LNCaP clone FGC (cell line): ENCODE results near the gene GTPBP4.

Source experiments
- DNase-seq: peaks from one replicate; pipeline ENCODE4 v3.0.0-alpha.2; 2011; ENCODE audit warnings: low read depth
- H3K4me3 ChIP-seq: 2 replicates; pipeline ENCODE4 v1.5.1; 2011; ENCODE audit warnings: mild to moderate bottlenecking, low read depth, low read length, control low read depth
- TF ChIP-seq, protein P1 (sequence below): IDR thresholded peaks from 2 replicates; pipeline ENCODE4 v1.5.1; 2012; ENCODE audit warnings: mild to moderate bottlenecking; ENCODE audit not compliant: control insufficient read depth, insufficient read depth; ENCODE audit errors: extremely low read depth

GTPBP4 gene

DNA sequence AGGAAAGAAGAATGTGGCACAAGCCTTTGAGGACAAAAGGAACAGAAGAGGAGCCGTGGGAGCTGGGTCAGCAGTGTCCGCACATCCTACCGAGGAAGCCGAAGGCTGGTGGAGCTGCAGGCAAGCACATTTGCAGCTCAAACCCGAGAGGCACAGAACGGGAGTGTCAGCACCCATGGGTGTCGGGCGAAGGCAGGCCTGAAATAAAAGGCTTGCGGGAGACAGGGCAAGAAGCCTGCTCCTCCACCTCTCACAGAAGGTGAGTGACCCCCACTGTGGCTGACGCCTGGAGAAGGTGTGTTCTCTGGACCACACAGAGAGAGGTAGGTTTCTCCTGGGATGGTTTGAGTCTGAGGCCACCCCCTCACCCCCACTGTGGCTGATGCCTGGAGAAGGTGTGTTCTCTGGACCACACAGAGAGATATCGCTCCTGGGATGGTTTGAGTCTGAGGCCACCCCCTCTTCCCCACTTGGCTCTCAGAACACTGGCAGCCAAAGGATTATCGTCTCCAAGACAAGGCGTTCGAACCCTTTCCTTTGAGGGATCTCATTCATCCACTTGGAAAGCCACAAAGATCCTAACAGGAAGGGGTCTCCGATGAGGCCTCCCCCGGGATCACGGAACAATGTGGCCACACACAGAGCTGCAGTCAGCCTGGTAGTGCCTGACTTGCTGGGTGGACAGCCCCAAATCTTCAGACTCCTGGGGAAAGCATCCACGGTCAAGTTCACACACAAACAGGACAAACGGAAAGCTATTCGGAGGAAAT, 21.6 kb upstream of the GTPBP4 start:
- TF ChIP-seq, protein P1, sequence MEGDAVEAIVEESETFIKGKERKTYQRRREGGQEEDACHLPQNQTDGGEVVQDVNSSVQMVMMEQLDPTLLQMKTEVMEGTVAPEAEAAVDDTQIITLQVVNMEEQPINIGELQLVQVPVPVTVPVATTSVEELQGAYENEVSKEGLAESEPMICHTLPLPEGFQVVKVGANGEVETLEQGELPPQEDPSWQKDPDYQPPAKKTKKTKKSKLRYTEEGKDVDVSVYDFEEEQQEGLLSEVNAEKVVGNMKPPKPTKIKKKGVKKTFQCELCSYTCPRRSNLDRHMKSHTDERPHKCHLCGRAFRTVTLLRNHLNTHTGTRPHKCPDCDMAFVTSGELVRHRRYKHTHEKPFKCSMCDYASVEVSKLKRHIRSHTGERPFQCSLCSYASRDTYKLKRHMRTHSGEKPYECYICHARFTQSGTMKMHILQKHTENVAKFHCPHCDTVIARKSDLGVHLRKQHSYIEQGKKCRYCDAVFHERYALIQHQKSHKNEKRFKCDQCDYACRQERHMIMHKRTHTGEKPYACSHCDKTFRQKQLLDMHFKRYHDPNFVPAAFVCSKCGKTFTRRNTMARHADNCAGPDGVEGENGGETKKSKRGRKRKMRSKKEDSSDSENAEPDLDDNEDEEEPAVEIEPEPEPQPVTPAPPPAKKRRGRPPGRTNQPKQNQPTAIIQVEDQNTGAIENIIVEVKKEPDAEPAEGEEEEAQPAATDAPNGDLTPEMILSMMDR: no peak
- no peak overlapping the region for H3K4me3 ChIP-seq
- no peak for DNase-seq

DNA sequence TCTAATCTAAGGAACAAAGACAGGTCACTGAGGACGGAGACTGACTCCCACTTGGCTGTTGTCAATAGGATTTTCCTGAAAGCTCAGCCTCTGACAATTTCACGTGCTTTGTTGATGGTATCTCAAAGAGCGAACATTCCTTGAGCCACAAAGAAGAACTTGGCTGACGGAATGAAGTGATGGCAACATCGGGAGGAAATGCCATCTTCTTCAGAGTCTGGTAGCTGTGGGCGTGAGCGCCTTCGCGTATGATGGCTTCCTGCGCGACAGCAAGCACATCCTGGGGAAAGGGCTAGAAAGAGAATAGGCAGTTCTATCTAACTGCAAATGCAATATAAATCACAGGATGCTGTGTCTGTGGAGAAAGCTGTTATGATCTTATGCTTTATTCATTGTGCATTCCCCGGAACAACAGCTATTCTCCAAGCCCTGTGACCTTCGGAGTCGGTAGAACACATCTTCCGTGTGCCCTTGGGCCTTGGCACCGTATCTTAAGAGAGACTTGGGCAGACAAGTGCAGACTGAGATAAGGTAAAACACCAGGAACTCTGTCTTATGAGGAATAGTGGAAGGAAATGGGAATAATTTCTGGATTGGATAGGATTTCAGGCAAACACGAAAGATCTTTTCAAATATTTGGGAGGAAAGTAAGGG, 19.6 kb upstream of the GTPBP4 start:
- TF ChIP-seq, protein P1: no peak
- H3K4me3 ChIP-seq: no peak overlapping the region
- DNase-seq: no peak

DNA sequence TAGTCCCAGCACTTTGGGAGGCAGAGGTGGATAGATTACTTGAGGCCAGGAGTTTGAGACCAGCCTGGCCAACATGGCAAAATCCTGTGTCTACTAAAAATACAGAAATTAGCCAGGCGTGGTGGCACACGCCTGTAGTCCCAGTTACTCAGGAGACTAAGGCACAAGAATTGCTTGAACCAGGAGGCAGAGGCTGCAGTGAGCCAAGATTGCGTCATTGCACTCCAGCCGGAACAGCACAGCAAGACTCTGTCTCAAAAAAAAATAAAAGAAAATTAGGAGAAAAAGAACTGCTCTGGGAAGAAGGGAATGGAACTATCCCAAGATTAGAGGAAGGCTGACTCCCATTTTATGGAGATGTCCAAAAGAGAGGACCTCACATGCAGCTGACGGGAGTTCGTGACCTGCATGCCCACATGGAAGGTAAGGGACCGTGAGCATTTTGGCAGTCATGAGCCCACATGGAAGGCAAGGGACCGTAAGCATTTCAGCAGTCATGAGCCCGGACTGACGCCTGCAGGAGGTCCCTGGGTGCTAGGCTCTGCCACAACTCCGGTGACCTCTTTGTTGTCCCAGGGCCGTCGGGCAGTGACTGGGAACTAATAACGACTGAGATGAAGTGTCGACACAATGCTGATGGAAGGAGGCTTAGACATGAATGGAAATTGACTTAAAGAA, 18.6 kb upstream of the GTPBP4 start:
- TF ChIP-seq, protein P1: no peak
- H3K4me3 ChIP-seq: no peak overlapping the region
- no peak for DNase-seq

DNA sequence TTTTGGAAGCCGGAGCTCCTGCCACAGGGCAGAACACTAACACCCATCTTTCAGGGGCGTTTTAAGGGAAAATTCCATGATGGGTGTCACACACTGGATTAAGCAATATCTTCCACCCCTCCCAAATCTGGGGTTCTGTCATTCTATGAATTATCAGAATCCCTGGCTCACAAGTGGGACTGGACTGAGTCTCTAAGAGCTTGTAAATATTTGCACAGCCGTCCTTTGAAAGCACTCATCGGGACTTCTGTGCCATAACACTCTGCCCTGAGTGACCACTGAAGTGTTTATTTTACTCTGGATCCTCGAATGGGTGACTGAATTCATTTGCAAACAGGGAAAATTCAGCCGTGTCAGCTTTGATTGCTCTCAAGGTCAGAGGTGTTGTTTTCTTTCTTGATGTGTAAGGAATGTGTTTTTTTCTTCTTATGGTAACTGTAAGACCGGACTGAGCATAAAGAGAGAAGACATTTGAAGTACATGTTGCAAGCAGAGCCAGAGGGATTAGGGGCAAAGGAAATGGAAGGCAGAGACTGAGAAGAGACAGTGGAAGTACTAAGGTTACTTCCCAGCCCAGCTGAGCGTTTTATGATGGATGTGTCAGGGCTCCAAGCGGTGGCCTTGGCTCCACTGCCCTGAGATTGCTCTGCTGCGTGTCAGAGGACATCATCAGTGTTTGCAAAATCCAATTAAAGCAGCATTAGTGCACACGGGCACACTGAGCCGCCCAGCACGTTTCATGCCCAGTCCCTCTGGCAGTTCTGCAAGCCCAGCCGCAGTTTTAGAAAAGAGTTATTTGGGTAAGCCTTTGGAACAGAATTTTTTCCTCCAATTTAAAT, 17.7 kb upstream of the GTPBP4 start:
- peak overlapping the region; percentile 12 for H3K4me3 ChIP-seq
- TF ChIP-seq, protein P1: no peak
- peak; percentile 48 for DNase-seq

DNA sequence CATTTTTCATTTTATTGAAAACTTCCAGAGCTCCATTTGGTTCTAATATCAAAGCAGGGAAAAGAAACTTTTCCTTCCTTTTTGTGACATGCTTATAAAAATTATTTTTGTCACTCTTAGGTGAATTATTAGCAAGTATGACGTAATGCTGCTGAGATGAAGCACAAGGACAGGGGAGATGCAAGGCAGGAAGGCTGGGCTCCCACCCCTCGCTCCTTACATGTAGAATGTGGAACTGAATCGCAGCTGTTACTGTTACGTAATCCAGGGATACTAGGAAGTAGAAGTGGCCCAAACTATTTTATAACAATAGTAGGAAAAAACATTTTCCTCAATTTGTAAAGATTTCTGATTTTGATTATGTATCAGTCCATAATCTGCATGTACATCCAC, 17.1 kb upstream of the GTPBP4 start:
- TF ChIP-seq, protein P1: no peak
- no peak overlapping the region for H3K4me3 ChIP-seq
- no peak for DNase-seq

DNA sequence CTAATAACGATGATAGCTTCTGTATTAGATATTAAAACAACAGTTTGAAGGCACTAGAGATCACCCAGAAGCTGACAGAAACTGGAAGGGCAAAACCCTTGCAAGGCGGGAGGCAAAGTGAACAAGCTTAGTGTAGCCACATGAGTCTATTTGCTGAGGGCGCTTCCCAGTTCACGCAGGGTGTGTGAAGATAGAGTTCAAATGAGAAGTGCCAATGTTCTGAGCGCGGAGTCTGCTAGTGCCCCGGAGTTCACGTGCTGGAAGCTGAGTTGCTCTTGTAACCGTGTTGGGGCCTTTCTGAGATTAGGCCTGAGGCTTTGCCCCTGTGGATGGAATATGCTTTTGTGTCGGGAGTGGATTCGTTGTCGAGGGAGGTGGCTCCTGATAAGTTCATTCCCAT, 16.6 kb upstream of the GTPBP4 start:
- DNase-seq: no peak
- no peak overlapping the region for H3K4me3 ChIP-seq

More for the DNA sequence above, 16.6 kb upstream of the GTPBP4 start:
- TF ChIP-seq, protein P1: no peak
